ENCODE measurements around the gene MRGPRD.

GRCh38 chr11:68934321-68934645, 46.5 kb downstream of the MRGPRD start:
- TF ChIP-seq CTCF (IDR thresholded peaks at IDR 0.05) (no peak), POLR2A (IDR thresholded peaks at IDR 0.05) (no peak)
